Stimulated activated CD4-positive, alpha-beta T cell treated with anti-CD3 and anti-CD28 coated beads, Interleukin-12 subunit alpha, Interleukin-12 subunit beta, amount 100 ng/mL, for 48 hours (primary cell): ENCODE results near the gene DLEC1.
"Not testable (repeated sequence)": the region's sequence is repeated elsewhere in the genome, so short reads cannot be mapped to it uniquely, and the experiment has no call there.

Experiments
- DNase-seq, 3 donors: peaks; one replicate each; pipeline ENCODE4 v3.0.0-alpha.2; 2020; ENCODE audit warnings: low read depth in 2 of 3, low spot score in 1 of 3

DLEC1 gene

DNA sequence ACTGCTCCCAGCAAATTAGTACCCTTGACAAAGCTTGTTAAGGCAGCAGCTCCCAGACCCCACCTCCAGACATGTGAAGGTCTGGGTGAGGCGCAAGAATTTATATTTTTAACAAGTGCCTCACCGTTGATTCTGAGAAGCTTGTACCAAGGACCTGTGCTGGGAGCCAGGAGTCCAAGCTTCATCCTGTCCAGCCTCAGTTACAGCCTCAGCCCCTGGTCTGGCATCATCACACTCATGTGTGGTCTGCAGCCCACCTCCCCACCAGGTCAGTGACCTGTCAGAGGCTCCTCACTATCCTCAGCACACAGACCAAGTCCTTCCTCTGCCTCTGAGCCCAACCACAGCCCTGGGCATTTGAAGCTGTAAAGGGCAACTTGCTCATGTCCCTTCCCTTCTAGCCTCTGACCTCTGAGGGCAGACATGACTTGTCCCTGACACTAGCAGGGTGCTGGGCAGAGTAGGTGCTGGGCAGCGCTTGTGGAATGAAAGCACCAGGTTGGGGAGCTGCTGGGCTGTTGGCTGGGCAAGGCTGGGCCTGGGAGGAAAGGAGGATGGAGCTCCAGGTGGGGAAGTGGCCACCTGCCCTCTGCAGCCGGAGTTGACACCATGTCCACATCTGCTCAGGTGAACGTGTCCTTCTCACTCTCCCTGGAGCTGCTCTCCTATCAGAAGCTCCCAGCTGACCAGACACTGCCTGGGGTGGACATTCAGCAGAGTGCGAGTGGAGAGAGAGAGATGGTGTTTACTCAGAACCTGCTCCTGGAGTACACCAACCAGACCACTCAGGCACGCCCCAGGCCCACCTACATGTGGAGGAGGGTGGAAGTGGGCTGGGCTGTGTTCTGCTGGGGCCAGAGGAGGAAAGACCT, 81.0 kb downstream of the DLEC1 start:
- no peak for DNase-seq

DNA sequence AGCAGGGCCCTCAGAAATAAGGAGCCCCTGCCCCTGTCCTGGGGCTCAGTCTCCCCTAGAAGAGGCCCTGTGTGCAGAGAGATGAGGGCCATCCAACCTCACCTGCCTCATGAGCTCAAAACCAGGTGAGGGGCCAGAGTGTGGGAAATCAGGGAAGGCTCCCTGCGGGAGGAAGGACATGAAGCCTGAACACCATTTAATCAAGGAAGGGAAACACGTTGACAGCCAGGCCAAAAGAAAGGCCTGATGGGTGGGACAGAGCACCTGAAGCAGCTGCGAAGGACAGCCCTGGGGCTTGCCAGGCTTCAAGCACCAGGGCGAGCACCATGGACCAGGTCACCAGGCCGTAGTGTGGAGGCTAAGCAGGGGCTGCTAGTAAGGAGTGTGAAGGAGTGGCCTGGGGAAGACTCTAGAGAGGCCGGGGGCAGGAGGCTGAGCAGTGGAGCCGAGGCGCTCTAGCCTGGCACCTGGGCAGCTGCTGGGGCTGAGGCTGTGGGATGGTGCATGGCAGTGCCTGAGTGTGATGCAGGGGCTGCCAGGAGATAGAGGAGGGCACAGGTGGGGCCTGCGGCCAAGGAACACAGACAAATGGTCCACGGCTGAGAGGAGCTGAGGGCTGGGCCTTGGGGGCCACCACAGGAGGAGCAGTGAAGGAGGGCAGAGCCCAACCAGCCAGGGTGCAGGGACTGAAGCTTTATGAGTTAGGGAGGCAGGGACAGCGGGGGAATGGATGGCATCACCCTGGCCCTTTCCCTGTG, 81.9 kb downstream of the DLEC1 start:
- no peak for DNase-seq

DNA sequence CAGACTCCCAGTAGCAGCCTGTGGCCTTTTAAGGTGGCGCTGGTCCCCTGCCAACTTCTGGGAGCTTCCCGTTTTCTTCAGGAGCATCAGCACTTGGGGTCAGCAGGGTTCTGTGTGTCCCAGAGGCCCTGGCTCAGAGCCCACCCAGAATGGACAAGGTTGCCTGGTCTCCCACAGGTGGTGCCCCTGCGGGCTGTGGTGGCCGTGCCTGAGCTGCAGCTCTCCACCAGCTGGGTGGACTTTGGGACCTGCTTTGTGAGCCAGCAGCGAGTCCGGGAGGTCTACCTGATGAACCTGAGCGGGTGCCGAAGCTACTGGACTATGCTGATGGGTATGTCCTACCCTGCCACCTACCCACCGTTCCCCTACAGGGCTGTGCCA, 82.4 kb downstream of the DLEC1 start:
- DNase-seq, result no peak

DNA sequence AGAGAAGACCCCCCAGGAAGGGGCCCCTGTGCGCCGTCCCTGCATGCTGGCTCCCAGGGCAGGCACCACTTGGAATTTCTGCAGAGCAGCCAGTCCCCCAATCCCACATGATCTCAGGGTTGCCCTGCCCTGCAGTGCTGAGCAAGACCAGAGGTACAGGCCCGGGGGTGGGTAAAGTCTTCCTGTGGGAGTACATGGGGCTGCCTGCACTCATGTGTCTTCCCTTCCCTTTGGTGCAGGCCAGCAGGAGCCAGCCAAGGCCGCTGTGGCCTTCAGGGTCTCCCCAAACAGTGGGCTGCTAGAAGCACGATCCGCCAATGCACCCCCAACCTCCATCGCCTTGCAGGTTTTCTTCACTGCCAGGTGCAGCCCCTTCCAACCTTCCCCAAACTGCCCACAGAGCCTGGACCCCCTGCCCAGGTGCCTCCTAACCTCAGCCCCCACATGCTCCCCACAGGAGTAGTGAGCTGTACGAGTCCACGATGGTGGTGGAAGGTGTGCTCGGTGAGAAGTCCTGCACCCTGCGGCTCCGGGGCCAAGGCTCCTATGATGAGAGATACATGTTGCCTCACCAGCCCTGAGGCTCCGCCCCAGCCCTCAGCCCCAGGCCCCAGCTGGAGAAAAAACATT, 82.9 kb downstream of the DLEC1 start:
- no peak for DNase-seq

DNA sequence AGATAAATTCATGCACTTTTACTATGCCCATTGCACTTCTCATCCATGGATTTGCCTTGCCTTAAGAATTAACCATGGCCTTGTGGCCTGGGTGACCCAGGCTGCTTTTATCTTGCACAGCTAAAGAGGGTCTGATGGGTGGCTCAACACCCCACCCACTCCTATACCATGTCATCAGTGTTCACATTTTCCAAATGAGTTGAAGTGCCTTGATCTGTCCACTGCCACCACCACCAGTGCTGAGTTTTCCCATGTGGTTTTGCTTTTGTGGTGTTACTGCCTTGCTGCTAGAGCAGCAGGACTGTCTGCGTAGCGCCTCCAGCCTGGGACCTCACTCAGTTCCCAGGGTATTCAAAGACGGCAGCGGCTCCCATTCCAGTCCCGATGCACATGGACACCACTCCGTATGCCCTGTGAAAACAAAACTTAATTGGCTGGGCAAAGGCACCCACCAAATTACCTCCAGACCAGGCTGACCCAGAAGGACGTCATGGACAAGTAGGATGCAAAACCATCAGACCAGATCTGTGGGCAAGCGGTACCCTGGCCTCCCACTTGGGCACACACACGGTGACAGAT, 83.8 kb downstream of the DLEC1 start:
- no peak for DNase-seq

DNA sequence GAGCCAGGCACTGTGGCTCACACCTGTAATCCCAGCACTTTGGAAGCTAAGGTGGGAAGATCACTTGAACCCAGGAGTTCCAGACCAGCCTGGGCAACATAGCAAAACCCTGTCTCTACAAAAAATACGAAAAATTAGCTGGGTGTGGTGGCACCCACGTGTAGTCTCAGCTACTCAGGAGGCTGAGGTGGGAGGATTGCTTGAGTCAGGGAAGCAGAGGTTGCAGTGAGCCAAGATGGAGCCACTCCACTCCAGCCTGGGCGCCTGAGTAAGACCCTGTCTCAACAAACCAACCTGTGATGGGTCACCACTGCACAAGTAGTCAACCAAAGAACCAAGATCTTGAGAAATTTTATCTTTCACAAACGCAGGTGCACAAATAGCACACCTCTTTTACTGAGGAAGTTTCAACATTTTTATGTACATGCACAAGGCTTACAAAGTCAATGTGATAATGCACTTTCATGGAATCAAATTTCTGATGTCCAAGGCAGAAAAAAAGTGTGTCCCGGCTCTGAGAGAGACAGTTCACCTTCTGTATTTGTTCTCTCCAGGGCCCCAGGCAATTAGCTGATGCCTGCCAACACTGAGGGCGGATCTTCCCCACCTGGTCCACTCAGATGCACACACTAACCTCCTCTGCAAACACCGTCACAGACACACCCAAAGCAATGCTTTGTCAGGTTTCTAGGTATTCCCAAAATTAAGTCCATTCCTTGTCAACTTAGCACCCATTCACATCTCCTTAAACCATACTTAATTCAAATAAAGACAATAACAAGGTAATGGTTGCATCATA, 85.5 kb downstream of the DLEC1 start:
- no peak for DNase-seq

DNA sequence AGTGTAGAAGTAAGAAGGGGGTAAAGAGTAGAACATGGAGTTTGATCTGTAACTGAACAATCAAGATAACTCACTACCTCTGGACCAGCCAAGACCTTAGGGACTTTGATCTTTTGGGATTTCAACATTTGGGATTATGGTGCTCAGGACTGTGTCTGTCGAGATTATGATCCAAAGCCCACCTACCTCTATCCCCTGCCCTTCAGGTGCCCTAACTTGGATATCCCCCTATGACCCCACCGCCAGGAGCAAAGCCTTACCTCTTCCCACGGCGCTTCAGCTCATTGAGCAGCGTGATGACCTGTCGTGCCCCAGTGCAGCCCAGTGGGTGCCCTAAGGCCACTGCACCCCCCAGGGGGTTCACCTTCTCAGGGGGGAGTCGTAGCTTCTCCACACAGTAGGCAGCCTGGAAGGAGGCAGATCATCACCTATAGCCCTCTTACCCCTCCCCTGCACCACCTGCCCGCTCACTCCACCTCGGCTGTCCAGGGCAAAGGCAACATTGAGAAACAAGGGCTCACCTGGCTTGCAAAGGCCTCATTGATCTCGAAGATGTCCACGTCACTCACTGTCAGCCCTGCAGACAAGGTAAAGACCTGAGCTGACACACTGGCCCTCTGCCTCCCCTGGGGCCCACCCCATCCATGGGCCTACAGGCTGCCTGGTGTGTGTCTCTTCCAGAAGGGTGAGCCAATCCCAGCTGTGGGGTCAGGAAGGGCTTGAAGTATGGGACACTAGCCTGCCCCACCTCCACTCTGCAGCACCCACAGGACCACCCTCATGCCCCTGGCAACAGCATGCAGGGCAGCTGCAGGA, 86.5 kb downstream of the DLEC1 start:
- no peak for DNase-seq

DNA sequence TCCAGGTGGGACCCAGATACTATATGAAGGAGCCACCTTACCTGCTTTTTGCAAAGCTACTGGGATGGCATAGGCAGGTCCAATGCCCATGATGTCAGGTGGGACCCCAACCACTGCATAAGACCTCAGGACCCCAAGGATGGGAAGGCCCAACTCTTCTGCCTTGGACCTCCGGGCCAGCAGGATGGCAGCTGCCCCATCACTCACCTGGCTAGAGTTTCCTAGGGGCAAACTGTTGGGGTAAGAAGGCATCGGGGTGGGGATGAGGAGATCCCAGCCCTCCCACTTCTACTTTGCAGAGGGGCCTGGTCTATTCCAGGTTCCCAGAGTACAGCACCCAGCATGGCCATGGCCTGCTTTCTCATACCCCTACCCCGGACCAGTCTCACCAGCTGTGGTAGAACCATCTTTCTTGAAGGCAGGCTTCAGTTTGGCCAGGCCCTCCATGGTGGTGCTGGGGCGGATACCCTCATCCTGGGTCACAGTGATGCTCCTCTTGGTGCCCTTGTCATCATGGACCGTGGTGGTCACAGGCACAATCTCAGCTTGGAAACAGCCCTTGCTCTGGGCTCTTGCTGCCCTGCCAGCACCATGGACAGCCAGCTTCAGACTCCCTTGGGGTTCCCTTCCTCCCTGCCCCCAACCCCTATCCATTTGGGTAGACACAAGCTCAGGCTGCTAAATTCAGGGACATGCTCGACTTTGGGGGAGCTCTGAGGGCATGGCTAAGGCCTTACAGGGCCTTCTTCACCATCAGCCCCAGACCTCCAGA, 87.3 kb downstream of the DLEC1 start:
- DNase-seq, result no peak

DNA sequence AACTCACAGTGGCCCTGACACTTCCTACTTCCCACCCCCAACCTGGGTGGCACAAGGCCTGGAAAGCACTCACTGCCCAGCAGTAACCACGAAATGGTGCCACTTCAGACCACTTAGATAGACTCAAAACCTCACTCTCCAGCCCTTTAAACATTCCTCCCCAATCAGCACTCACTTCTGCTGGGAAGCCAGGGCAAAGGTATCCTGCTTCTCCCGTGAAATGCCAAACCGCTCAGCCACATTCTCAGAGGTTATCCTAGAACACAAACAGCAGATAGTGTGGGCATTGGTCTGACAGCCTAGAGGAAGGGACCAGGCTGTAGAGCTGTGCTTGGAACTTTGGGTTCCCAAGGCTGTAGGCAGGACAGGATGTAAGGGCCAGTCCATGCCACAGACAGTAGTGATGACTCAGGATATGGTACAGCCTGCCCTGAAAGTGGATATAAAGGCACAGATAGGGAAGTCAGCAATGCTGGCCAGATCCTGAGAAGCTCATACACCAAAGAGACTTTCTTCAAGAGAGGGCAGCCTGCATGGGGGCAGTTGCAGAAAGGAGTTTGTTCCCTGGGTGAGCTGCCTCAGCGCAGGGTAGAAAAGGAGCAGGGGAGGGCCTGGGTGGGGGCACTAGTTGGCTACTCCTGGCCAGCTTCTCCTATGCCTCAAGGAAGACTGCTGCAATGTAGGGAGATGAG, 88.7 kb downstream of the DLEC1 start:
- DNase-seq, result no peak

DNA sequence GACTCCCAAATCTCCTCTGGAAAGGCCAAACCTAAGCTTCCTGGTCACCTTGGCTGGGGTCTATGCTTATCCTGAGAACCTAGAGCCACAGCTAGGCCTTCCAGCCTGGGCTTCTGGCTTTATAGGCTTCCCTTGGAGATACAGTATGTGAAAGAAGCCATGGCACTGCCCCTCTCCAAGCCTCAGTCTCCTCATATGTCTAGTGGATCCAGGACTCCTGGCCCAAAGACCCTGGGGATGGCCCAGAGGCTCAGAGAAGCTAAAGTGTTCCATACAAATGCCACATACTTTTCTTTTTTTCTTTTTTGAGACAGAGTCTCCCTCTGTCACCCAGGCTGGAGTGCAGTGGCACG, 89.3 kb downstream of the DLEC1 start:
- DNase-seq, result no peak

DNA sequence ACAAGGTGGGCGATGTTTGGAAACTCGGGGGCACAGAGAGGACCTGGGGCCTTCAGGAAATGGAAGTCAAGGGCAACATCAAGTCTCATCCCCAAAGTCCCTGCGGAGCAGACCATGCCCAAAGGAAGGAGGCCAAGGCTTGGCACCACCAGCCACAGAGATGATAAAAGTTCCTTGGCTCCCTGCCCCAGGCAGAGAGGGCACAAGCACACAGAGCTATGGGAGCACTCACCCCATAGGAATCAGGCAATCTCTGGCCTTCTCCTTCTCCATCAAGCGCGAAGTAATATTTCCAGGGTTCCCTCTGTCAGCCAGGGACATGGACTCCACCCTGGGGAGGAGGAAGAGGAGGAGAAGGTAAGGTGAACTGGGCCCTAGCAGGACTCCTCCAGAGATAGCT, 90.0 kb downstream of the DLEC1 start:
- no peak for DNase-seq

DNA sequence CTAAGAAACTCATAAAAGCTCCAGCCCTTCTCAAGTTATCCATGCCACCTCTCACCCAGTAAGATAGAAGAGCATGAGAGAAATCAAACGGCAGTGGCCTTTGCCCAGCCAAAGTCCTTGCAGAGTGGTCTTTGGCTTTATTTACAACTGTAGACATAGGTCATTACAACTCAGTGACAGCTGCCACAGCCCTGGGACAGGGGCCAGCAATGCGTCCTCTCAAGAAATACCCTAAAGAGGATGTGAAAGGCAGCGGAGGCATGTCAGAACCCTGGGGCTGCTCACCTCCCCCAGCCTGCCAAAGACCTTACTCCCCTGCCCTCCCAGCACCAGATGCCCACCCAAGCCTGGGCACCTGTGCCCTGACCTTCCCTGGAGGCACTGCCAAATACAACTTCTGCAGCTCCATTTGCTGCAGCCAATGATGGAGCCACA, 91.6 kb downstream of the DLEC1 start:
- no peak for DNase-seq

DNA sequence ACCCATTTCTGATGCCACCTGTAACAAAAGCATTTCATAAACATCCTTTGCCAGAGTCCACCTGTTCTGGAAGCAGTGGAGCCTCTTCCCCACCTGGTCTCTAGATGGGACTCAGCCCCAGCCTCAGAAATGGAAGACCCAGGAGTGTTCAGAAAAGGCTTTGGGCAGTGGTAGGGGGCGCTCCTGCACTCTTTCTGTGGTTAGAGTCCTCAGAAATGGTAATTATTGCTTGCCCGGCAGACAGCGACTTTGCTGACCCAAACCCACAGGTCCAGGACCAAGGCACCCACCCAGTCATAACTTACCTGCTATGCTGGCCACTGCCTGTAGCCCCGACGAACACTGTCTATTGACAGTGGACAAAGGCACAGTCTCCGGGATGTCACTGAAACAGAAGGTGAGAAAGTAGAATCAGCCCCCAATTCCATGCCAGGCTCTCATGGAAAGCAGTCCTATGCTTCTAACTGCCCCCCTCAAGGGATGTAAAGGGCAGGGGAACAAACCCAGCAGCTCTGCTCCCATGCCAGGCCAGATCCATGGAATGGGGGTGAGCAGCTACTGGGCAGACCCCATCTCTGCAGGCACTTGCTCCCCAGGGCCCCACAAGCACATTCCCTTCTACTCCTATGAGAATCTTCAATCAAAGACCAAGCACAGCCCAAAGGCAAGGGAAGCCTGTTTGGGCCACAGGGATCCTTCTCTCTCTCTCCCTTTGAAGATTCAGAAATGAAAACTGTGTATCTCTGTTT, 92.8 kb downstream of the DLEC1 start:
- peak in 1 of 3 donors; percentile 35 for DNase-seq

DNA sequence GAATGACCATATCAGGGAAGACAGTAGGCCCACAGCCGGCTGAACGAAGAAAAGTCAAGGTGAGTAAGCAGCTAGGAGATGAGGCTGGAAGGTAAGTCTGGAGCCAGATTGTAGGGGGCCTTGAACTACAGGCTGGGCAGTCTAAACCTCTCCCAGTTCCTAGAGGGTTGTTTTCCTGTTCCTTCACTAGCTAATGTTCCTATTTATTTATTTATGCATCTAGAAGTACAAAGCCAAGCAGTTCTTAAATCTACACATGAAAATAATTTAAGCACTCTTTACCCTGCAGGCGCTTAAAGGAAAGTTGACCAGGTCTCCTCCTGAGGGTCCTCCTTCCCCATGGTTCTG, 94.2 kb downstream of the DLEC1 start:
- no peak for DNase-seq

DNA sequence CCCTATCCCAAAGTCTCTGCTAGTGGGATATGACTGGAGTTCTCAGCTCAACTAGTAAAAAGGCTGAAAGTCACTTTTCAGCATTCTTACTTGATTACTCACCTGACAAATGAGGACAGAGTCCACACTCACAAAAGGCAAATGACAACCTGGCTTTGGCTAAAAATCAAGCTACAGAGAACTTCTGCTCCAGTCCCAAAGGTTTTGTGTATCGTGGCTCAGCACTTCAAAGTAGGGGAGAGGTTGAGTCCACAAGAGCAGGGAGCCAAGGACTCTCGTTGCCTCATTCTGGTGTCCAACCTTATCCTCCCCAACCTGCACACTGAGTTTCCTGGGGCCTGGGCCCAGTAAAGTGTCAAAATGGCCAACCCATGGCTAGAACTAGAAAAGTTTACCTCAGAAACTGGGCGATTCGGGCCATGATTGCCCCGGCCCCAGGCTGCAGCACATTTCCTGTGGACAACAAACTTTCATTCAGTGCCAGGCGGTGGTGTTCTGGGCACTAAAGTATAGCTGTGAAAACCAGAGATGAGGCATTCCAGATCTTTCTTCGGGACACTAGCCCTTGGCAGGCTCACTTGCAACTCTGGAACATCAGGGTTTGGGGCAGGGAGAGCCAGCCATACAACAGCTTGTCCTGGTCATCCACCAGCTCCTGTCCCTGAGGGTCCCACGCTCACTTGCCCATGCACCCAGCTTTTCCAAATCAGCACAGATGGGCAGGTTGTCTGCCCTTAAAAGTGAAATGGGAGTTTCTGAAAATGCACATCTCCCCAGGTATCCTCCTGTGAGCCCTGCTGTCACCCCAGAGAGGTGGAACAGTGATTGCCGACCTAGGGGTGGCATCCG, 94.8 kb downstream of the DLEC1 start:
- no peak for DNase-seq

DNA sequence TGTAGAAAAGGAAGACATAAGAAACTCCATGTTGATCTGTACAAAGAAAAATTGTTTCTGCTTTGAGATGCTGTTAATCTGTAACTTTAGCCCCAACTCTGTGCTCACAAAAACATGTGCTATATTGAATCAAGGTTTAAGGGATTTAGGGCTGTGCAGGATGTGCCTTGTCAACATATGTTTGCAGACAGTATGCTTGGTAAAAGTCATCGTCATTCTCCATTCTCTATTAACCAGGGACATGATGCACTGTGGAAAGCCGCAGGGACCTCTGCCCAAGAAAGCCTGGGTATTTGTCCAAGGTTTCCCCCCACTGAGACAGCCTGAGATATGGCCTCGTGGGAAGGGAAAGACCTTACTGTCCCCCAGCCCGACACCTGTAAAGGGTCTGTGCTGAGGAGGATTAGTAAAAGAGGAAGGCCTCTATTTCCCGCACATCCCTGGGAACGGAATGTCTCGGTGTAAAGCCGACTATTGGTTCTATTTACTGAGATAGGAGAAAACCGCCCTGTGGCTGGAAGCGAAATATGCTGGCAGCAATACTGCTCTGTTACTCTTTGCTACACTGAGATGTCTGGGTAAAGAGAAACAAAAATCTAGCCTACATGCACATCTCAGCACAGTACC, 95.6 kb downstream of the DLEC1 start:
- not testable (repeated sequence) for DNase-seq
